Measurements from ENCODE around the gene RSPH3.

DNA sequence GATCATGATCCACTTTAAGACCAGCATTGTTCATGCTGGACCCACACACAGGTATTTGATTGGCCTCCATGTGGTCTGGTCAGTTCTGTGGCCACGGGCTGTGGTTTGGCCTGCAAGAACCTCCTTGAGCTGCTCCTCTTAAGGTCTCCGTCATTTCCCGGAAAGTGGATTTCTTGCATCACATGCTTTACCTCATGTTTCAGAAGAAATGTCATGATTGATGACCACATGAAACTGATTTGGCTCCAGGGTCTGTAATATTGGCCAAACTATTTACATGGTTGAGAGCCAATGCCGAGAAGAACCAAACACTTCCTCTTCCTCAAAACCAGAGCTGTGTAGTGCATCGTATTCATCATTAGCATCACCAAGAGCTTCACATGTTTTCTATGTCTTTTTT lies 13.2 kb upstream of the RSPH3 start:
- TF ChIP-seq, protein P1, sequence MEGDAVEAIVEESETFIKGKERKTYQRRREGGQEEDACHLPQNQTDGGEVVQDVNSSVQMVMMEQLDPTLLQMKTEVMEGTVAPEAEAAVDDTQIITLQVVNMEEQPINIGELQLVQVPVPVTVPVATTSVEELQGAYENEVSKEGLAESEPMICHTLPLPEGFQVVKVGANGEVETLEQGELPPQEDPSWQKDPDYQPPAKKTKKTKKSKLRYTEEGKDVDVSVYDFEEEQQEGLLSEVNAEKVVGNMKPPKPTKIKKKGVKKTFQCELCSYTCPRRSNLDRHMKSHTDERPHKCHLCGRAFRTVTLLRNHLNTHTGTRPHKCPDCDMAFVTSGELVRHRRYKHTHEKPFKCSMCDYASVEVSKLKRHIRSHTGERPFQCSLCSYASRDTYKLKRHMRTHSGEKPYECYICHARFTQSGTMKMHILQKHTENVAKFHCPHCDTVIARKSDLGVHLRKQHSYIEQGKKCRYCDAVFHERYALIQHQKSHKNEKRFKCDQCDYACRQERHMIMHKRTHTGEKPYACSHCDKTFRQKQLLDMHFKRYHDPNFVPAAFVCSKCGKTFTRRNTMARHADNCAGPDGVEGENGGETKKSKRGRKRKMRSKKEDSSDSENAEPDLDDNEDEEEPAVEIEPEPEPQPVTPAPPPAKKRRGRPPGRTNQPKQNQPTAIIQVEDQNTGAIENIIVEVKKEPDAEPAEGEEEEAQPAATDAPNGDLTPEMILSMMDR (IDR thresholded peaks at IDR 0.05; ENCODE audit: low read length): no peak
- TF ChIP-seq EZH2 (IDR thresholded peaks at IDR 0.05; ENCODE audit: borderline replicate concordance, low read length): no peak
